ENCODE results near the gene ZFAND3.

The ZFAND3 gene

DNA sequence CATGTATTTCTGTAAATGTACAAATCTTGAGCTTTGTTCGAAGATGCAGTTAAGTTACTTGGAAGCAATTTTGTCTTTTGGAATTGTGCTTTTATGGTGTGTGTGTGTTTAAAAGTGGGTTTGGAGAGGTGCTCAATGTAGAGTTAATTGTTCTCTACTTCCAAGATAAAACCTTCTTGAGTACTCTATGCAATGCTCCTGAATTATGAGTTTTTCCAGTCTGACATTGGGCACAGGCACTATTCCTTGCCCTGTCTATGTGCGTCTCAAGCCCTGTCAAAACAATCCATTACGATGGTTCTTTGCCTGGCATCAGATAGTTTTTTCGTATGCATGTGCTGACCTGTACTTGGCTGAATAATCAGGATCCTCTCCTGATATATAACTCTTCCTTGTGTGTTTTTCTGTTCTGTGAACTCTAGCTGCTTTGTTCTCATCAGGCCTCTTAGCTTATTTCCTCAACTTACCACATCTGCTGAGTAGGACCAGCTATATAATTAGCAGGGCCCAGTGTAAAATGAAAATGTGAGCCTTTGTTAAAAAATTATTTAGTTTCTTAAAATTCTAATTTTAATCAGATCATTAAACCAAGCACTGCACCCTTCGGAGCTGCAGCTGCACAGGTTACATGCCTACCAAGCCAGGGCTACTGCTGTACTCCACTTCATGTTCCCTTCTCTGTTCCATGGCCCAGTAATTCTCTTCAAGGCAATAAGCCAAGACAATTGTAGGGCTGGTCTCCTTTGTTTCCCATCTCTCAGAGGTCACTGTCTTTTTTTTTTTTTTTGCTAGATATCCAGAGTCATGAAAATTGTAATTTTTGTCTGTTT is 160.1 kb downstream of the ZFAND3 start:
- no peak overlapping the region for H4K5ac ChIP-seq (ENCODE audit: low read length)
- H3K4me2 ChIP-seq (ENCODE audit: low read length), result no peak overlapping the region
- no peak overlapping the region for H2BK15ac ChIP-seq (replicated peaks; ENCODE audit: low read depth)
- H3K18ac ChIP-seq (ENCODE audit: low read length), result no peak overlapping the region
- no peaks in the 10 kb centered on the region for H3K36me3 ChIP-seq (ENCODE audit: control insufficient read depth, insufficient read depth, low read length)
- no CpG with 5 or more reads among the region's 5 CpGs for WGBS (ENCODE audit: extremely low coverage, insufficient coverage, low lambda C conversion rate)
- H3K79me2 ChIP-seq (ENCODE audit: control insufficient read depth, insufficient read depth, low read length), result peaks cover 13% of the 10 kb centered on the region
- no peak overlapping the region for H4K8ac ChIP-seq (ENCODE audit: low read depth, low read length)
- H3K27ac ChIP-seq (ENCODE audit: low read depth, low read length), result no peak overlapping the region
- H2BK120ac ChIP-seq (ENCODE audit: low read depth, low read length), result no peak overlapping the region
- DNase-seq, result no peak
- H2BK5ac ChIP-seq (ENCODE audit: low read length), result no peak overlapping the region
- H3K4me3 ChIP-seq (ENCODE audit: low read length), result no peak overlapping the region
- peaks cover 17% of the 10 kb centered on the region for H3K79me1 ChIP-seq (ENCODE audit: low read length)
- H2AK5ac ChIP-seq (ENCODE audit: low read length), result no peak overlapping the region
- H3K56ac ChIP-seq (ENCODE audit: low read length), result no peak overlapping the region
- H3K4ac ChIP-seq (ENCODE audit: low read depth, low read length), result no peak overlapping the region
- H3K27me3 ChIP-seq (ENCODE audit: insufficient read depth, low read length, poor library complexity), result no peaks in the 10 kb centered on the region
- no peak overlapping the region for H3K9ac ChIP-seq (ENCODE audit: low read length)
- no peaks in the 10 kb centered on the region for H3K4me1 ChIP-seq (ENCODE audit: control insufficient read depth, low read depth, low read length)
- no peak overlapping the region for H3K23ac ChIP-seq (ENCODE audit: low read length)

DNA sequence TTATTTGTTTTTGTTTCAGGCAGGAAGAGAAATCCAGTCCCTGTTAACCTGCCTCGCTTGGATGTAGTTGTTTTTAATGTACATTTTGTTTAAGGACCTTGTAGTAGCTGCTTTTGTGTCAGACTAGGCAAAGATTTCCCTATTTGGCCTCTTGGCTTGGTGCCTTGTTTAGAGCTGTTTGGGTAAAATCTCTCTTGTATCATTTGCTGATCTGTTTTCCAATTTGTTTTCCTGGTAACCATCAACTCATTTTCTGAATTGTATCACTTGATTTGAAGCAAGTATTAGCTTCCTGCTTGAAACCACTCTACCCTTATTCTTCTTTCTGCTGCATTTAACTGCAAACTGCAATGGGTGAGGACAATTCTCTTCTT is 160.7 kb downstream of the ZFAND3 start:
- Histone ChIP-seq H3K9ac (ENCODE audit: low read length) (no peak overlapping the region), H4K8ac (ENCODE audit: low read depth, low read length) (no peak overlapping the region), H2BK120ac (ENCODE audit: low read depth, low read length) (no peak overlapping the region), H3K79me1 (ENCODE audit: low read length) (peaks cover 18% of the 10 kb centered on the region), H3K4me3 (ENCODE audit: low read length) (no peak overlapping the region), H3K79me2 (ENCODE audit: control insufficient read depth, insufficient read depth, low read length) (peaks cover 13% of the 10 kb centered on the region), H4K5ac (ENCODE audit: low read length) (no peak overlapping the region), H2BK15ac (replicated peaks; ENCODE audit: low read depth) (no peak overlapping the region), H3K23ac (ENCODE audit: low read length) (no peak overlapping the region), H3K27ac (ENCODE audit: low read depth, low read length) (no peak overlapping the region), H3K56ac (ENCODE audit: low read length) (no peak overlapping the region), H3K4me2 (ENCODE audit: low read length) (no peak overlapping the region), H3K36me3 (ENCODE audit: control insufficient read depth, insufficient read depth, low read length) (no peaks in the 10 kb centered on the region), H3K27me3 (ENCODE audit: insufficient read depth, low read length, poor library complexity) (no peaks in the 10 kb centered on the region), H2AK5ac (ENCODE audit: low read length) (no peak overlapping the region), H3K18ac (ENCODE audit: low read length) (no peak overlapping the region), H2BK5ac (ENCODE audit: low read length) (no peak overlapping the region), H3K4ac (ENCODE audit: low read depth, low read length) (no peak overlapping the region), H3K4me1 (ENCODE audit: control insufficient read depth, low read depth, low read length) (no peaks in the 10 kb centered on the region)
- WGBS (ENCODE audit: extremely low coverage, insufficient coverage, low lambda C conversion rate), result no CpG with 5 or more reads among the region's 1 CpG
- no peak for DNase-seq

GRCh38 chr6:37981626-37982025 is 162.1 kb downstream of the ZFAND3 start:
- H3K9ac ChIP-seq (ENCODE audit: low read length), result no peak overlapping the region
- no peak overlapping the region for H4K5ac ChIP-seq (ENCODE audit: low read length)
- no peak overlapping the region for H3K18ac ChIP-seq (ENCODE audit: low read length)
- H2BK5ac ChIP-seq (ENCODE audit: low read length), result no peak overlapping the region
- no peak overlapping the region for H3K56ac ChIP-seq (ENCODE audit: low read length)
- no peaks in the 10 kb centered on the region for H3K36me3 ChIP-seq (ENCODE audit: control insufficient read depth, insufficient read depth, low read length)
- no peak for DNase-seq
- H3K4me2 ChIP-seq (ENCODE audit: low read length), result no peak overlapping the region
- H3K79me2 ChIP-seq (ENCODE audit: control insufficient read depth, insufficient read depth, low read length), result peaks cover 13% of the 10 kb centered on the region
- H3K4me1 ChIP-seq (ENCODE audit: control insufficient read depth, low read depth, low read length), result no peaks in the 10 kb centered on the region
- no peak overlapping the region for H2AK5ac ChIP-seq (ENCODE audit: low read length)
- no peak overlapping the region for H3K4me3 ChIP-seq (ENCODE audit: low read length)
- no peak overlapping the region for H3K23ac ChIP-seq (ENCODE audit: low read length)
- WGBS (ENCODE audit: extremely low coverage, insufficient coverage, low lambda C conversion rate), result no CpG with 5 or more reads among the region's 2 CpGs
- H3K79me1 ChIP-seq (ENCODE audit: low read length), result peaks cover 20% of the 10 kb centered on the region
- no peak overlapping the region for H3K4ac ChIP-seq (ENCODE audit: low read depth, low read length)
- no peak overlapping the region for H4K8ac ChIP-seq (ENCODE audit: low read depth, low read length)
- no peak overlapping the region for H3K27ac ChIP-seq (ENCODE audit: low read depth, low read length)
- no peak overlapping the region for H2BK15ac ChIP-seq (replicated peaks; ENCODE audit: low read depth)
- H3K27me3 ChIP-seq (ENCODE audit: insufficient read depth, low read length, poor library complexity), result no peaks in the 10 kb centered on the region
- no peak overlapping the region for H2BK120ac ChIP-seq (ENCODE audit: low read depth, low read length)

DNA sequence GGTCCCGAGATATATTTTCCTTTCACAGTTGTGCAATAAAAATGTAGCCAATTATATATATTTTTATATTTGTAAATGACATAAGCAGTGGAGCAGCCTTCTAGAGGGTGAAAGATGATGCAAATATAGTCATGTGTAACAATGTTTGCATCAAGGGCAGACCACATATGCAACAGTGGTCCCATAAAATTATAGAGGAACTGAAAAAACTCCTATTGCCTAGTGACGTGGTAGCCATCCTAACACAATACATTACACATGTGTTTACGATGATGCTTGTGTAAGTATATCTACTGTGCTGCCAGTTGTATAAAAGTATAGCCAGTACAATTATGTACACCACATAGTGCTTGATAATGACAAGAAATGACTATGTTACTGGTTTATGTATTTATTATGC is 162.8 kb downstream of the ZFAND3 start:
- Histone ChIP-seq H2BK15ac (replicated peaks; ENCODE audit: low read depth) (no peak overlapping the region), H3K36me3 (ENCODE audit: control insufficient read depth, insufficient read depth, low read length) (no peaks in the 10 kb centered on the region), H3K23ac (ENCODE audit: low read length) (no peak overlapping the region), H3K4me1 (ENCODE audit: control insufficient read depth, low read depth, low read length) (no peaks in the 10 kb centered on the region), H3K9ac (ENCODE audit: low read length) (no peak overlapping the region), H2BK5ac (ENCODE audit: low read length) (no peak overlapping the region), H3K79me2 (ENCODE audit: control insufficient read depth, insufficient read depth, low read length) (peaks cover 13% of the 10 kb centered on the region), H3K4ac (ENCODE audit: low read depth, low read length) (no peak overlapping the region), H3K4me2 (ENCODE audit: low read length) (no peak overlapping the region), H2AK5ac (ENCODE audit: low read length) (no peak overlapping the region), H4K8ac (ENCODE audit: low read depth, low read length) (no peak overlapping the region), H3K56ac (ENCODE audit: low read length) (no peak overlapping the region), H3K4me3 (ENCODE audit: low read length) (no peak overlapping the region), H4K5ac (ENCODE audit: low read length) (no peak overlapping the region), H3K27ac (ENCODE audit: low read depth, low read length) (no peak overlapping the region), H3K18ac (ENCODE audit: low read length) (no peak overlapping the region), H3K79me1 (ENCODE audit: low read length) (peaks cover 20% of the 10 kb centered on the region), H3K27me3 (ENCODE audit: insufficient read depth, low read length, poor library complexity) (no peaks in the 10 kb centered on the region), H2BK120ac (ENCODE audit: low read depth, low read length) (no peak overlapping the region)
- WGBS (ENCODE audit: extremely low coverage, insufficient coverage, low lambda C conversion rate), result no CpG with 5 or more reads among the region's 3 CpGs
- DNase-seq, result no peak

DNA sequence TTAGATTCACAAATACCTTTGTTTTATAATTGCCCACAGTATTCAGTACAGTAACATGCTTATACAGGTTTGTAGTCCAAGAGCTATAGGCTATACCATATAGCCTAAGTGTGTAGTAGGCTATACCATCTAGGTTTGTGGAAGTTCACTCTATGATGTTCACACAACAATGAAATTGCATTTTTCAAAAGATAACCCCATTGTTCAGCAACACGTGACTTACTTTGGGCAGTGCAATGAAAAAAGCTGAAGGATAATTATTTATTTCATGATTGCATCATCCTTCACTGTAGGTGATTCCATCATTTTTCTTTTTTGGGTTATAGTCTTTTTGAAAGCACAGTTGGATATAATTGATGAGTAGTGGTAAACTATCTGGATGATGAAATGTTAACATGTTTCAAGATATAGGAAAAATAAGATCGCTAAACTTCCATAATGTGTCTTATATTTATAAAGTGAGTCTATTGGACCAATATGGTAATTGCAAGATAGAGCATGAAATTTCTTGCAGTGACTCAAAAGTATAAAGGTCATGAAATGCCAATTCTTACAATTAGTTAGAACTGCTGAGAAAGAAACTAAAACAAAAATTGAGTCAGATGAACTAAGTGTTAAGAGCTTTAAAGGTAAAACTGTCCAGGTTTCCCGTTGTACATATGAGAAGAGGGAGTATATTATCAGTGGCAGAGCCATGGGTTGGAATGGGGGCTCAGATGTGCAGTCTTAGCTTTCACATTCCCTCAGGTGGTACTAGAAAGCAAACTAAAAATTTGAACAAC is 164.4 kb downstream of the ZFAND3 start:
- H2BK5ac ChIP-seq (ENCODE audit: low read length), result no peak overlapping the region
- no peak for DNase-seq
- H4K5ac ChIP-seq (ENCODE audit: low read length), result no peak overlapping the region
- no peak overlapping the region for H2BK15ac ChIP-seq (replicated peaks; ENCODE audit: low read depth)
- H3K36me3 ChIP-seq (ENCODE audit: control insufficient read depth, insufficient read depth, low read length), result no peaks in the 10 kb centered on the region
- H2BK120ac ChIP-seq (ENCODE audit: low read depth, low read length), result no peak overlapping the region
- no peaks in the 10 kb centered on the region for H3K4me1 ChIP-seq (ENCODE audit: control insufficient read depth, low read depth, low read length)
- H3K56ac ChIP-seq (ENCODE audit: low read length), result no peak overlapping the region
- no CpG with 5 or more reads among the region's 3 CpGs for WGBS (ENCODE audit: extremely low coverage, insufficient coverage, low lambda C conversion rate)
- H3K79me2 ChIP-seq (ENCODE audit: control insufficient read depth, insufficient read depth, low read length), result peaks cover 13% of the 10 kb centered on the region
- H2AK5ac ChIP-seq (ENCODE audit: low read length), result no peak overlapping the region
- H3K27ac ChIP-seq (ENCODE audit: low read depth, low read length), result no peak overlapping the region
- no peak overlapping the region for H4K8ac ChIP-seq (ENCODE audit: low read depth, low read length)
- H3K27me3 ChIP-seq (ENCODE audit: insufficient read depth, low read length, poor library complexity), result no peaks in the 10 kb centered on the region
- no peak overlapping the region for H3K4me2 ChIP-seq (ENCODE audit: low read length)
- H3K23ac ChIP-seq (ENCODE audit: low read length), result no peak overlapping the region
- H3K9ac ChIP-seq (ENCODE audit: low read length), result no peak overlapping the region
- no peak overlapping the region for H3K4ac ChIP-seq (ENCODE audit: low read depth, low read length)
- H3K79me1 ChIP-seq (ENCODE audit: low read length), result peaks cover 20% of the 10 kb centered on the region
- H3K4me3 ChIP-seq (ENCODE audit: low read length), result no peak overlapping the region
- no peak overlapping the region for H3K18ac ChIP-seq (ENCODE audit: low read length)

Data from mesendoderm (in vitro differentiated cells).